Upper lobe of left lung (tissue), 6 donors: ENCODE results near the gene SGCD. TPM values are rescaled to one million over a fixed set of nuclear protein-coding genes. Genes with fewer than 3 reads are reported as not detected.

Source experiments
- ATAC-seq, 2 donors: fragments of 200-7000 bp; cut with Tn5 transposase; one replicate each; pipeline ENCODE4 v1.9.1; 2022; ENCODE audit warnings: mild to moderate bottlenecking in 2 of 2, moderate library complexity in 2 of 2; ENCODE audit not compliant: low FRiP score in 2 of 2
- DNase-seq, 2 donors: peaks; one replicate each; pipeline ENCODE4 v3.0.0-alpha.2; 2019 to 2020
- H3K27ac ChIP-seq, 4 donors: fragments of 200-600 bp; sonication (generic); one replicate each; pipeline ENCODE4 v1.5.1; 2016 to 2019
- H3K27me3 ChIP-seq, 4 donors: fragments of 200-600 bp; sonication (generic); one replicate each; pipeline ENCODE4 v1.5.1; 2017 to 2019
- H3K36me3 ChIP-seq, 4 donors: fragments of 200-600 bp; sonication (generic); one replicate each; pipeline ENCODE4 v1.5.1; 2016 to 2019
- H3K4me1 ChIP-seq, 4 donors: fragments of 200-600 bp; sonication (generic); one replicate each; pipeline ENCODE4 v1.5.1; 2018 to 2019
- H3K4me3 ChIP-seq, 4 donors: fragments of 200-600 bp; sonication (generic); one replicate each; pipeline ENCODE4 v1.5.1; 2017 to 2019; ENCODE audit warnings: mild to moderate bottlenecking in 2 of 4, moderate library complexity in 1 of 4
- H3K9me3 ChIP-seq, 4 donors: fragments of 200-600 bp; sonication (generic); one replicate each; pipeline ENCODE4 v1.5.1; 2018 to 2019
- EP300 ChIP-seq, 4 donors: sonication (generic); formaldehyde crosslinking; IDR thresholded peaks; one replicate each; pipeline ENCODE4 v1.5.1; 2017; ENCODE audit warnings: antibody characterized with exemption in 4 of 4, control low read depth in 2 of 4
- POLR2A ChIP-seq, 4 donors: fragments of 450-650 bp; IDR thresholded peaks; one replicate each; pipeline ENCODE4 v1.5.1; 2016 to 2017; ENCODE audit warnings: antibody characterized with exemption in 4 of 4, mild to moderate bottlenecking in 2 of 4
- POLR2AphosphoS5 ChIP-seq, 2 donors: sonication (generic); formaldehyde crosslinking; IDR thresholded peaks; one replicate each; pipeline ENCODE4 v1.5.1; 2017; ENCODE audit warnings: antibody characterized with exemption in 2 of 2
- WGBS, 2 donors: methylation state at CpG; one replicate each; pipeline ENCODE4 v1.1.5; 2017 to 2018; 5-methylcytosine and 5-hydroxymethylcytosine counted together
- total RNA-seq, 6 donors: library from RNA; depleted of rRNA in 4 of 6; stranded (reverse); fragments of >200 nt in 4 of 6; gene quantifications; one replicate each; pipeline versions ENCODE4 v1.1.0 to v1.2.1, GENCODE V29; 2016 to 2021
- TF ChIP-seq, protein P1 (sequence below), 6 experiments: fragments of 450-650 bp in 4 of 6; fragments of 200-600 bp in 2 of 6; sonication (generic) in 2 of 6; IDR thresholded peaks; one replicate each; pipeline ENCODE4 v1.5.1; 2016 to 2019; ENCODE audit warnings: antibody characterized with exemption in 6 of 6
- donor health status: DM: no; HTN: no; CAD: no; lungs with moderate emphysema.
- donor health status: DM: no; HTN: yes; CAD: no; lungs with severe emphysema.

Gene SGCD
- total RNA-seq, 6 donors from 2014 or later, result 1.0 to 7.8 (median 1.8) TPM

DNA sequence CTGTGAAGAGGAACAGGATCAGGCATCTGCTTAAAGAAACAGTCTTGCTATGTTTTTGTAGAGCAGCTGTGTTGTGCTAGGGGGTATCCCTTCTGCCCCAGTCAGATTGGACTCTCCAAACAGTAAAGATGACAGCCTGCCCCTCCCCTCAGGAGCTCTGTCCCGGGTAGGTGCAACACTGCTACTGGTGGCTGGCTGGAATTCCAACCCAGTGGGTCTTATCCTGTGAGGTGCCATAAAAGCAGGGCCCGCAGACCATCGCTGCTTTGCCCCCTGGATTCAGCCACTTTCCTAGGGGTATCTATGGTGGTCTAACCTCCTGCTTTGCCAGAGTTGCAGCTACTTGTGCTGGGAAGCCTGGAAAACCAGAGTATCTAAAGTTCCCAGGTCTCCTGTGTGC lies 408.5 kb downstream of the SGCD start:
- WGBS, 2 donors, result 75 to 86% methylated on average over 2 to 3 of the region's 3 CpGs
- H3K27me3 ChIP-seq, result no peaks in the 10 kb centered on the region
- TF ChIP-seq EP300 (IDR thresholded peaks at IDR 0.05) (no peak), POLR2A (IDR thresholded peaks at IDR 0.05) (no peak), POLR2AphosphoS5 (IDR thresholded peaks at IDR 0.05) (no peak)
- TF ChIP-seq, protein P1, sequence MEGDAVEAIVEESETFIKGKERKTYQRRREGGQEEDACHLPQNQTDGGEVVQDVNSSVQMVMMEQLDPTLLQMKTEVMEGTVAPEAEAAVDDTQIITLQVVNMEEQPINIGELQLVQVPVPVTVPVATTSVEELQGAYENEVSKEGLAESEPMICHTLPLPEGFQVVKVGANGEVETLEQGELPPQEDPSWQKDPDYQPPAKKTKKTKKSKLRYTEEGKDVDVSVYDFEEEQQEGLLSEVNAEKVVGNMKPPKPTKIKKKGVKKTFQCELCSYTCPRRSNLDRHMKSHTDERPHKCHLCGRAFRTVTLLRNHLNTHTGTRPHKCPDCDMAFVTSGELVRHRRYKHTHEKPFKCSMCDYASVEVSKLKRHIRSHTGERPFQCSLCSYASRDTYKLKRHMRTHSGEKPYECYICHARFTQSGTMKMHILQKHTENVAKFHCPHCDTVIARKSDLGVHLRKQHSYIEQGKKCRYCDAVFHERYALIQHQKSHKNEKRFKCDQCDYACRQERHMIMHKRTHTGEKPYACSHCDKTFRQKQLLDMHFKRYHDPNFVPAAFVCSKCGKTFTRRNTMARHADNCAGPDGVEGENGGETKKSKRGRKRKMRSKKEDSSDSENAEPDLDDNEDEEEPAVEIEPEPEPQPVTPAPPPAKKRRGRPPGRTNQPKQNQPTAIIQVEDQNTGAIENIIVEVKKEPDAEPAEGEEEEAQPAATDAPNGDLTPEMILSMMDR (IDR thresholded peaks at IDR 0.05), result no peak
- no peak overlapping the region for H3K27ac ChIP-seq
- DNase-seq (no peak), ATAC-seq (no peak)
- no peaks in the 10 kb centered on the region for H3K36me3 ChIP-seq
- no peaks in the 10 kb centered on the region for H3K9me3 ChIP-seq
- no peak overlapping the region for H3K4me3 ChIP-seq
- H3K4me1 ChIP-seq, result no peaks in the 10 kb centered on the region

DNA sequence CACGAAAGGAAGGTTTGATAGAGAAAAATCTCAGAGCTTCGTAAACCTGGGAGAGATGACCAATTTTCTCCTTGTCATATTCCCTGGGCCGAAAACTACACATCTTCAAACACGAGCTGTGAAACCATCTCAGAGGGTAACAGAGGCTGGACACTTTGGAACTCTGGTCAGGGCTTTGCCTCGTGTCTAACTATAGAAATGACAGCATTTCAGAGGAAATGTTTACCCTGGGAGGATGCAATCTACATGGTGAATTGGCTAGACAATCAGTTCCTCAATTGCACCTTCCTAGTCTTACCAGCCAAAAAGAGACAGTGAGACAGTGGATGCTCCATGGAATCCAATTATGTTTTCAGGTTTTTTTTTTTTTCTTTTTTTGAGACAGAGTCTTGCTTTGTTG lies 414.6 kb downstream of the SGCD start:
- 65 to 74% methylated on average over 5 of the region's 5 CpGs for WGBS, 2 donors
- Histone ChIP-seq H3K36me3 (no peaks in the 10 kb centered on the region), H3K9me3 (no peaks in the 10 kb centered on the region), H3K4me1 (no peaks in the 10 kb centered on the region), H3K4me3 (no peak overlapping the region), H3K27ac (no peak overlapping the region), H3K27me3 (no peaks in the 10 kb centered on the region)
- no peak for DNase-seq
- TF ChIP-seq POLR2AphosphoS5 (IDR thresholded peaks at IDR 0.05), result no peak
- ATAC-seq, result no peak

DNA sequence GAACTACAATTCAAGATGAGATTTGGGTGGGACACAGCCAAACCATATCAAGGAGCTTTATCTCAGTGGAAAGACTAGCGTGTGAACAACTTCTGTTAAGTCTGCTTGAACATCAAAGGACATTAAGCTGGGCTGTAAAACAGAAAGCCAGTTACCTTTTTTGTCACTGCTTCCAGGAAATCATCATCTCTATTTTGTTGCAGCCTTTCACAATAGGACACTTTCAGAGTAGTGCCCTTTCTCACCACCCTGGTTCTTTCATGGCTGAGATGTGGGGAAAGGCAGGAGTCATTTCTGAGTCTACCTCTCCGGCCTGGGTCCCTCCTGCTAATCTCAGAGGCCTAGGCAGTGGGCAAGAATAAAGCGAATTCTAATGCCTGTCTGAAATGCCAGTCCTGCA lies 426.9 kb downstream of the SGCD start:
- Histone ChIP-seq H3K27ac (no peak overlapping the region), H3K4me1 (no peaks in the 10 kb centered on the region), H3K4me3 (no peak overlapping the region), H3K9me3 (no peaks in the 10 kb centered on the region), H3K36me3 (no peaks in the 10 kb centered on the region), H3K27me3 (no peaks in the 10 kb centered on the region)
- TF ChIP-seq EP300 (IDR thresholded peaks at IDR 0.05) (no peak), POLR2A (IDR thresholded peaks at IDR 0.05) (no peak), POLR2AphosphoS5 (IDR thresholded peaks at IDR 0.05) (no peak)
- TF ChIP-seq, protein P1 (IDR thresholded peaks at IDR 0.05), result no peak
- 80% methylated on average over 3 of the region's 3 CpGs for WGBS, 2 donors
- DNase-seq (no peak), ATAC-seq (no peak)

DNA sequence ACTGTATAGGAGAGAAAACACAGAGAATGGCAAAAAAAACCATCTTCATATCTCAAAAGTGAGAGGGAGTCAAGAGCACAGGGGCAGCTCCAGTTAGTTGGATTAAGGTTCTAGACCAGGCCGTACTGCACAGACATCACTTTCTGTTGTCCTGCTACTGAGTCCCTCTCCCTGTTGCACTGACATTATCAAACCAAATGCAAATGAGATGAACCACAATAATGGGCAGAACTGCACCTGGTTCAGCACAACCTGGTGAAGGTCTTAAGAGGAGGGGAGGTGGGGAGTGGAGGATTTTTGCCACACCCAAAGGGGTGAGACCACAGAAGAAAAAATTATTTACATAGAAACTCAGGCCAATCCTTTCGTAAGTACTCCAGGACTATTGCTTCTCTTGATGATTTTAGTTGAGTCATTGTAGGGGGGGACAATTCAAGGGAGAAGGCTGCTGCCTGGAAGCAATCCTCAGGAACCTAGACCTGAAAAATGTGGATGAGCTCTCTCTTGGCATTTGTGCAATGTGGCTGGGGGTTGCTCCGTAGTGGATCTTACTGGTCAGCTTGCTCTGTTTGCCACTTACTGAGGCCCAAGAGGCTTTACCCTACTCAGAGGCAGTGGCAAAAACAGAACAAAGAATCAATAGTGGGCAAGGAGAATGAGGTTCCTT lies 428.6 kb downstream of the SGCD start:
- ATAC-seq, result no peak
- WGBS, 2 donors, result 58 to 69% methylated on average over 3 of the region's 3 CpGs

DNA sequence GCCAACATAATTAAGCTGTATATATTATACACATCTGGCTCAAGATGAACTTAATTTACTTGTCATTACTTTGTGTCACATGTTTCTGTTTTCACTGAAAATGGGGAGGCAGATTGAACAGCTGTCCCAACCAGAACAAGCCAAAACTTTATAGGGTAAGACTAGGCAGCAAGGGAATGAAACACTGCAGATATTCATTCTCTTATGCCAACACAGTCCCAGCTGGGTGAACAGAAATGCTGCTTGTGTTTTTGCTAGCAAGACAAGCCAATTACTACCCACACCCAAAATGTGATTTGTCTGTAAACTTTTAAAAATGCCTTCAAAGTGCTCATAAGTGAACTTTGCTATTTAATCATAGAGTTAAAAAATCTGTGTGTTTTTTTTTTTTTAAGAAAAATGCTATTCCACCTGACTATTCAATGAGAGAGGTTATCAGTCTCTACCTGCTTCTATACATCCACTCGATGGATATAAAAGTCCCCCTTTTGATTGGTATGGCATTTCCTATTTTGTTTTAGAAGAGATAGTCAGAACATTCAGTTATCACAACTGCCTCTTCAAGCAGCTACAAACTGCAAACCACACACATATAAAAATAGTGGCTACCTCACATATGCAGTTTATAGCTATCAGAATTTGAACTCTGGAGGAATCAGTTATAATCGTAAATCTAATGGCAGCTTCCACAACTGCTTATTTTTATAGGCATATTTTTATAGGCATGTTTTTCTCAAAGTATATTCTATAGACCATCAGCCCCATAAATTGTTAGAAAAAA lies 431.2 kb downstream of the SGCD start:
- H3K4me3 ChIP-seq, result no peak overlapping the region
- TF ChIP-seq, protein P1 (IDR thresholded peaks at IDR 0.05), result no peak
- TF ChIP-seq POLR2A (IDR thresholded peaks at IDR 0.05) (no peak), POLR2AphosphoS5 (IDR thresholded peaks at IDR 0.05) (no peak)
- H3K9me3 ChIP-seq, result no peaks in the 10 kb centered on the region
- no peak for ATAC-seq
- H3K27ac ChIP-seq, result no peak overlapping the region
- H3K27me3 ChIP-seq, result no peaks in the 10 kb centered on the region
- no peaks in the 10 kb centered on the region for H3K4me1 ChIP-seq
- H3K36me3 ChIP-seq, result no peaks in the 10 kb centered on the region
- DNase-seq, result no peak
- 87 to 91% methylated on average over 2 of the region's 2 CpGs for WGBS, 2 donors

More for the DNA sequence above, 428.6 kb downstream of the SGCD start:
- Histone ChIP-seq H3K36me3 (no peaks in the 10 kb centered on the region), H3K27ac (no peak overlapping the region), H3K4me1 (no peaks in the 10 kb centered on the region), H3K9me3 (no peaks in the 10 kb centered on the region), H3K27me3 (no peaks in the 10 kb centered on the region), H3K4me3 (no peak overlapping the region)
- TF ChIP-seq EP300 (IDR thresholded peaks at IDR 0.05) (no peak), POLR2A (IDR thresholded peaks at IDR 0.05) (no peak), POLR2AphosphoS5 (IDR thresholded peaks at IDR 0.05) (no peak)
- TF ChIP-seq, protein P1 (IDR thresholded peaks at IDR 0.05), result no peak
- DNase-seq, result no peak
